IMR-90 (cell line): ENCODE measurements around the gene ZNF688. TPM values are rescaled to one million over a fixed set of nuclear protein-coding genes. Genes with fewer than 3 reads are reported as not detected.

Experiments
- ATAC-seq: fragments of 200-7000 bp; cut with Tn5 transposase; 2 replicates; pipeline ENCODE4 v1.9.1; 2020; ENCODE audit warnings: low read depth, mild to moderate bottlenecking, moderate library complexity
- BruUV-seq: library from RNA; stranded (reverse); fragments of 400-500 nt; replicated peaks from 2 replicates; lab custom pipeline; 2021; lab: Mats Ljungman, UMichigan
- CTCF ChIA-PET: fragments of 300-600 bp; formaldehyde crosslinking; extraction: SDS; loops from one replicate; lab custom pipeline; 2021; ENCODE audit warnings: antibody characterized with exemption; lab: Yijun Ruan, JAX
- POLR2A ChIA-PET: fragments of 300-600 bp; sonication (Branson Sonifier 250); formaldehyde crosslinking; loops from one replicate; lab custom pipeline; 2022; ENCODE audit warnings: antibody characterized with exemption; ENCODE audit not compliant: unreplicated experiment; lab: Charles Lee
- DNase-seq: peaks from one replicate; pipeline ENCODE4 v3.0.0; 2013
- H2AFZ ChIP-seq: replicated peaks from 2 replicates; pipeline ENCODE3; 2013; ENCODE audit warnings: low read length, mild to moderate bottlenecking; ENCODE audit not compliant: poor library complexity
- H2AK5ac ChIP-seq: 2 replicates; pipeline ENCODE4 v1.6.1; 2013; ENCODE audit warnings: low read depth, low read length, inconsistent platforms
- H2AK9ac ChIP-seq: replicated peaks from 2 replicates; pipeline ENCODE3; 2013; ENCODE audit warnings: mild to moderate bottlenecking, low read depth, low read length, moderate library complexity; ENCODE audit not compliant: poor library complexity
- H2BK120ac ChIP-seq: 2 replicates; pipeline ENCODE4 v1.6.1; 2013; ENCODE audit warnings: low read depth, low read length, inconsistent platforms
- H2BK15ac ChIP-seq: 3 replicates; pipeline ENCODE4 v1.6.1; 2013; ENCODE audit warnings: low read depth, low read length, inconsistent platforms
- H2BK20ac ChIP-seq: 2 replicates; pipeline ENCODE4 v1.6.1; 2013; ENCODE audit warnings: low read depth, mild to moderate bottlenecking, inconsistent platforms, low read length, moderate library complexity
- H2BK5ac ChIP-seq: 2 replicates; pipeline ENCODE4 v1.6.1; 2013; ENCODE audit warnings: mild to moderate bottlenecking, low read depth, low read length, inconsistent platforms; ENCODE audit not compliant: poor library complexity, severe bottlenecking
- H3K14ac ChIP-seq: replicated peaks from 2 replicates; pipeline ENCODE4 v1.6.1; 2013; ENCODE audit warnings: low read depth, low read length, inconsistent platforms
- H3K18ac ChIP-seq: 2 replicates; pipeline ENCODE4 v1.6.1; 2013; ENCODE audit warnings: low read depth, low read length, control low read depth
- H3K23ac ChIP-seq: 2 replicates; pipeline ENCODE4 v1.6.1; 2013; ENCODE audit warnings: low read depth, low read length, inconsistent platforms
- H3K27ac ChIP-seq: 2 replicates; pipeline ENCODE4 v1.5.1; 2013; ENCODE audit warnings: mild to moderate bottlenecking, control low read depth, low read length; ENCODE audit not compliant: insufficient read depth
- H3K27me3 ChIP-seq: 2 replicates; pipeline ENCODE4 v1.6.1; 2013; ENCODE audit warnings: low read length; ENCODE audit not compliant: control insufficient read depth, insufficient read depth
- H3K36me3 ChIP-seq: 2 replicates; pipeline ENCODE4 v1.6.1; 2013; ENCODE audit warnings: low read length, mixed read lengths; ENCODE audit not compliant: control insufficient read depth, insufficient read depth
- H3K4ac ChIP-seq: 2 replicates; pipeline ENCODE4 v1.6.1; 2013; ENCODE audit warnings: low read depth, low read length, inconsistent platforms
- H3K4me1 ChIP-seq: 2 replicates; pipeline ENCODE4 v1.6.1; 2013; ENCODE audit warnings: low read length, mixed read lengths; ENCODE audit not compliant: control insufficient read depth, insufficient read depth
- H3K4me2 ChIP-seq: 2 replicates; pipeline ENCODE4 v1.6.1; 2013; ENCODE audit warnings: low read depth, mild to moderate bottlenecking, control low read depth, low read length, moderate library complexity
- H3K4me3 ChIP-seq: 2 replicates; pipeline ENCODE4 v1.5.1; 2013; ENCODE audit warnings: low read depth, mild to moderate bottlenecking, control low read depth, low read length, moderate library complexity; ENCODE audit not compliant: insufficient read depth
- H3K56ac ChIP-seq: 2 replicates; pipeline ENCODE4 v1.6.1; 2013; ENCODE audit warnings: low read length, inconsistent platforms; ENCODE audit not compliant: insufficient read depth; ENCODE audit errors: extremely low read depth
- H3K79me1 ChIP-seq, 2 experiments: 2 replicates each; pipeline ENCODE4 v1.6.1; 2013; ENCODE audit warnings: low read length in 2 of 2, inconsistent platforms in 1 of 2, low read depth in 1 of 2
- H3K9ac ChIP-seq: 2 replicates; pipeline ENCODE4 v1.6.1; 2013; ENCODE audit warnings: low read depth, low read length, control low read depth
- H3K9me1 ChIP-seq: 2 replicates; pipeline ENCODE4 v1.6.1; 2013; ENCODE audit warnings: low read length, inconsistent platforms; ENCODE audit not compliant: insufficient read depth
- H3K9me3 ChIP-seq: 2 replicates; pipeline ENCODE4 v1.6.1; 2013; ENCODE audit warnings: low read length; ENCODE audit not compliant: control insufficient read depth, insufficient read depth
- H4K20me1 ChIP-seq: 2 replicates; pipeline ENCODE4 v1.6.1; 2013; ENCODE audit warnings: low read length, inconsistent platforms; ENCODE audit not compliant: insufficient read depth
- H4K5ac ChIP-seq: 2 replicates; pipeline ENCODE4 v1.6.1; 2013; ENCODE audit warnings: mild to moderate bottlenecking, low read depth, low read length, control low read depth
- H4K8ac ChIP-seq, 2 experiments: 2 replicates each; pipeline ENCODE4 v1.6.1; 2013; ENCODE audit warnings: low read depth in 2 of 2, low read length in 2 of 2, control low read depth in 1 of 2, inconsistent platforms in 1 of 2
- H4K91ac ChIP-seq: 2 replicates; pipeline ENCODE4 v1.6.1; 2013; ENCODE audit warnings: low read depth, low read length, inconsistent platforms; ENCODE audit not compliant: insufficient read depth
- BHLHE40 ChIP-seq: fragments of 150-350 bp; IDR thresholded peaks from 2 replicates; pipeline ENCODE4 v1.6.1; 2016; ENCODE audit warnings: mild to moderate bottlenecking, low read depth, low read length
- CEBPB ChIP-seq: IDR thresholded peaks from 2 replicates; pipeline ENCODE4 v1.6.1; 2012; ENCODE audit warnings: low read depth, low read length, improper control_type of control experiment
- CHD1 ChIP-seq: IDR thresholded peaks from 2 replicates; pipeline ENCODE4 v1.6.1; 2012; ENCODE audit warnings: low read depth, low read length, improper control_type of control experiment
- CTCF ChIP-seq: conservative IDR thresholded peaks from 2 replicates; pipeline ENCODE4 v1.5.1; 2012; ENCODE audit warnings: mild to moderate bottlenecking, low read depth, low read length, improper control_type of control experiment
- ELK1 ChIP-seq: fragments of 150-350 bp; IDR thresholded peaks from 2 replicates; pipeline ENCODE4 v1.6.1; 2016; ENCODE audit warnings: low read depth, mild to moderate bottlenecking, low read length, moderate library complexity, borderline replicate concordance
- FOS ChIP-seq: fragments of 150-350 bp; IDR thresholded peaks from 2 replicates; pipeline ENCODE4 v1.6.1; 2016; ENCODE audit warnings: low read depth, low read length
- MAFK ChIP-seq: IDR thresholded peaks from 2 replicates; pipeline ENCODE4 v1.6.1; 2012; ENCODE audit warnings: low read depth, low read length, improper control_type of control experiment
- MXI1 ChIP-seq: IDR thresholded peaks from 2 replicates; pipeline ENCODE4 v1.6.1; 2012; ENCODE audit warnings: low read depth, mild to moderate bottlenecking, low read length, moderate library complexity, borderline replicate concordance
- NFE2L2 ChIP-seq: fragments of 150-350 bp; IDR thresholded peaks from 2 replicates; pipeline ENCODE4 v1.6.1; 2016; ENCODE audit warnings: low read depth, mild to moderate bottlenecking, low read length
- POLR2A ChIP-seq: IDR thresholded peaks from 2 replicates; pipeline ENCODE4 v1.6.1; 2012; ENCODE audit warnings: mild to moderate bottlenecking, low read depth, low read length
- RAD21 ChIP-seq: IDR thresholded peaks from 2 replicates; pipeline ENCODE4 v1.6.1; 2012; ENCODE audit warnings: low read length, improper control_type of control experiment
- RCOR1 ChIP-seq: IDR thresholded peaks from 2 replicates; pipeline ENCODE4 v1.6.1; 2012; ENCODE audit warnings: mild to moderate bottlenecking, low read length, improper control_type of control experiment; ENCODE audit not compliant: insufficient replicate concordance
- RFX5 ChIP-seq: IDR thresholded peaks from 2 replicates; pipeline ENCODE4 v1.8.0; 2012; ENCODE audit warnings: low read depth, mild to moderate bottlenecking, low read length, moderate library complexity
- SMC3 ChIP-seq: fragments of 150-350 bp; IDR thresholded peaks from 2 replicates; pipeline ENCODE4 v1.6.1; 2016; ENCODE audit warnings: low read depth, mild to moderate bottlenecking, antibody characterized with exemption, low read length, moderate library complexity
- USF2 ChIP-seq: fragments of 150-350 bp; IDR thresholded peaks from 2 replicates; pipeline ENCODE4 v1.6.1; 2017; ENCODE audit warnings: mild to moderate bottlenecking, antibody characterized with exemption, low read length, low read depth
- WGBS, 2 experiments: methylation state at CpG; one replicate each; pipeline versions ENCODE4 v1.1.5 to v1.1.7; 2013; ENCODE audit warnings: missing lambda C conversion rate in 2 of 2; ENCODE audit not compliant: insufficient read length in 1 of 2; ENCODE audit errors: extremely low coverage in 2 of 2; 5-methylcytosine and 5-hydroxymethylcytosine counted together
- dilution Hi-C: fragments of 300-500 bp; cut with HindIII; formaldehyde crosslinking; loops from one replicate; pipeline ENCODE4 v1.14.3; 2018; ENCODE audit warnings: low sequenced_read_pairs; ENCODE audit not compliant: unreplicated experiment
- in situ Hi-C: fragments of 300-500 bp; cut with MboI; formaldehyde crosslinking; loops from 3 replicates; pipeline ENCODE4 v1.14.3; 2019; ENCODE audit warnings: low sequenced_read_pairs, inconsistent platforms, mixed read lengths
- intact Hi-C: fragments of 100-400 bp; cut with micrococcal nuclease; formaldehyde crosslinking; loops from 2 replicates; pipeline ENCODE4 v1.10.0; 2022
- polyA plus RNA-seq, 3 experiments: library from polyadenylated mRNA; depleted of rRNA; stranded (reverse); fragments of >200 nt; gene quantifications; 2 replicates each; pipeline ENCODE4 v1.2.3, GENCODE V29; 2012; ENCODE audit warnings: low replicate concordance in 1 of 3
- total RNA-seq: library from RNA; depleted of rRNA; stranded (reverse); fragments of >200 nt; gene quantifications from 2 replicates; pipeline ENCODE4 v1.2.3, GENCODE V29; 2012

The ZNF688 gene
- total and polyA plus RNA-seq, 2 of the 4 experiments (the other 2 are of a cell fraction) = 1.8 to 3.7 TPM

GRCh38 chr16:30533748-30534367 is 37.7 kb downstream of the ZNF688 start:
- H3K9me3 ChIP-seq = no peaks in the 10 kb centered on the region
- H4K5ac ChIP-seq = peak overlapping the region; percentile 88
- ATAC-seq (peak; percentile 10), DNase-seq (no peak)
- H3K4ac ChIP-seq = peak overlapping the region; percentile 95
- peak overlapping the region; percentile 90; the same call in 1 of the 2 replicates for H3K14ac ChIP-seq
- dilution Hi-C loops (no loop called here), in situ Hi-C loops (no loop called here), intact Hi-C loops (loop anchor here (2.0 kb wide), 1 partner anchor 51 kb away; the partner anchor contains the start of gene ZNF785)
- H2BK20ac ChIP-seq = no peak overlapping the region
- H3K4me1 ChIP-seq = peaks cover 8% of the 10 kb centered on the region
- peak overlapping the region; percentile 96 for H2AK9ac ChIP-seq
- no peak overlapping the region for H2BK15ac ChIP-seq
- H2AK5ac ChIP-seq = peak overlapping the region; percentile 3; the same call in 1 of the 2 replicates
- POLR2A ChIA-PET = no interaction called here
- H3K56ac ChIP-seq = no peak overlapping the region
- peaks cover 5% of the 10 kb centered on the region; the same call in 1 of the 2 replicates for H3K36me3 ChIP-seq
- H4K20me1 ChIP-seq = no peaks in the 10 kb centered on the region
- H3K27ac ChIP-seq = peak overlapping the region; percentile 47
- peak overlapping the region; percentile 74 for H2BK5ac ChIP-seq
- H3K9me1 ChIP-seq = peaks cover 10% of the 10 kb centered on the region; the same call in 1 of the 2 replicates
- peak overlapping the region; percentile 99 to 100 for H4K8ac ChIP-seq
- peak overlapping the region; percentile 7; the same call in 1 of the 2 replicates for H3K18ac ChIP-seq
- H3K23ac ChIP-seq = no peak overlapping the region
- H3K79me1 ChIP-seq = peaks cover 6 to 31% of the 10 kb centered on the region in 2 experiments
- peak overlapping the region; percentile 99 for H2AFZ ChIP-seq
- peak overlapping the region; percentile 68 for H3K4me3 ChIP-seq
- CTCF ChIA-PET = interaction anchor here (0.6 kb wide), 1 partner anchor 566 kb away, joined by 3 read pairs; no protein-coding TSS in a partner anchor
- H4K91ac ChIP-seq = peak overlapping the region; percentile 89
- H3K27me3 ChIP-seq = no peaks in the 10 kb centered on the region
- 82% methylated on average over 5 of the region's 29 CpGs; no CpG with 5 or more reads in 1 of the 2 experiments for WGBS, 2 experiments
- no peak overlapping the region for H2BK120ac ChIP-seq
- H3K4me2 ChIP-seq = peak overlapping the region; percentile 59
- peak overlapping the region; percentile 60 for H3K9ac ChIP-seq
- no TSS peak for BruUV-seq
- TF ChIP-seq SMC3 (no peak), NFE2L2 (no peak), CTCF (no peak), CEBPB (no peak), RFX5 (no peak), POLR2A (no peak), RAD21 (no peak), FOS (no peak), RCOR1 (no peak), USF2 (no peak), CHD1 (no peak), ELK1 (no peak), MXI1 (no peak), MAFK (no peak), BHLHE40 (no peak)
